Peyer's patch (tissue), 4 donors: ENCODE data around the gene FGF16.

ENCODE experiments used
- CTCF ChIP-seq, 6 experiments: fragments of 450-650 bp in 4 of 6; fragments of 200-600 bp in 2 of 6; sonication (generic) in 1 of 6; IDR thresholded peaks; one replicate each; pipeline ENCODE4 v1.5.1; 2017 to 2019; ENCODE audit warnings: antibody characterized with exemption in 6 of 6, mild to moderate bottlenecking in 3 of 6, moderate library complexity in 1 of 6
- POLR2A ChIP-seq, 2 donors: fragments of 450-650 bp; IDR thresholded peaks; one replicate each; pipeline ENCODE4 v1.5.1; 2017; ENCODE audit warnings: antibody characterized with exemption in 2 of 2, mild to moderate bottlenecking in 2 of 2, moderate library complexity in 2 of 2

GRCh38 chrX:77442728-77443127 lies 4.5 kb upstream of the FGF16 start:
- TF ChIP-seq CTCF (IDR thresholded peaks at IDR 0.05) (no peak), POLR2A (IDR thresholded peaks at IDR 0.05) (no peak)
